H9 (cell line): ENCODE data around the gene TSTD2. TPM values are rescaled to one million over a fixed set of nuclear protein-coding genes. Genes with fewer than 3 reads are reported as not detected.

Source experiments
- DNase-seq: peaks from one replicate; pipeline ENCODE4 v3.0.0-alpha.2; 2017
- H2AFZ ChIP-seq: one replicate; pipeline ENCODE4 v1.6.1; 2013; ENCODE audit warnings: mild to moderate bottlenecking, low read length, control low read depth, moderate library complexity
- H2AK5ac ChIP-seq: 2 replicates; pipeline ENCODE4 v1.6.1; 2013; ENCODE audit warnings: low read length, control low read depth, mixed read lengths; ENCODE audit not compliant: insufficient read length
- H2BK120ac ChIP-seq: one replicate; pipeline ENCODE4 v1.6.1; 2013; ENCODE audit warnings: low read depth, mild to moderate bottlenecking, low read length, control low read depth, inconsistent platforms; ENCODE audit not compliant: poor library complexity, severe bottlenecking
- H2BK12ac ChIP-seq: 2 replicates; pipeline ENCODE4 v1.6.1; 2013; ENCODE audit warnings: low read length, control low read depth, mixed read lengths, low read depth; ENCODE audit not compliant: insufficient read length
- H2BK15ac ChIP-seq: 2 replicates; pipeline ENCODE4 v1.6.1; 2013; ENCODE audit warnings: low read depth, low read length, control low read depth
- H2BK20ac ChIP-seq: one replicate; pipeline ENCODE4 v1.6.1; 2013; ENCODE audit warnings: low read depth, mild to moderate bottlenecking, low read length, control low read depth, inconsistent platforms; ENCODE audit not compliant: poor library complexity, severe bottlenecking
- H2BK5ac ChIP-seq: 2 replicates; pipeline ENCODE4 v1.6.1; 2013; ENCODE audit warnings: low read length, control low read depth, mixed read lengths; ENCODE audit not compliant: insufficient read length
- H3K14ac ChIP-seq: 2 replicates; pipeline ENCODE4 v1.6.1; 2013; ENCODE audit warnings: low read length, control low read depth; ENCODE audit not compliant: insufficient read depth
- H3K18ac ChIP-seq: 2 replicates; pipeline ENCODE4 v1.6.1; 2013; ENCODE audit warnings: low read depth, mild to moderate bottlenecking, mixed read lengths, low read length, control low read depth; ENCODE audit not compliant: insufficient read length
- H3K23ac ChIP-seq: 2 replicates; pipeline ENCODE4 v1.6.1; 2013; ENCODE audit warnings: low read length, control low read depth, mixed read lengths, low read depth; ENCODE audit not compliant: insufficient read length
- H3K23me2 ChIP-seq: 2 replicates; pipeline ENCODE4 v1.6.1; 2013; ENCODE audit warnings: low read depth, mild to moderate bottlenecking, mixed read lengths, low read length, control low read depth; ENCODE audit not compliant: insufficient read length, poor library complexity, severe bottlenecking
- H3K27ac ChIP-seq: 2 replicates; pipeline ENCODE4 v1.5.1; 2013; ENCODE audit warnings: low read length, control low read depth, mixed read lengths, low read depth; ENCODE audit not compliant: insufficient read length
- H3K27me3 ChIP-seq: 2 replicates; pipeline ENCODE4 v1.6.1; 2013; ENCODE audit warnings: low read length, control low read depth, inconsistent platforms; ENCODE audit not compliant: insufficient read depth
- H3K4ac ChIP-seq: 2 replicates; pipeline ENCODE4 v1.6.1; 2013; ENCODE audit warnings: low read depth, mild to moderate bottlenecking, control low read depth, inconsistent platforms, low read length, moderate library complexity
- H3K4me1 ChIP-seq: 2 replicates; pipeline ENCODE4 v1.6.1; 2013; ENCODE audit warnings: low read length, control low read depth, inconsistent platforms; ENCODE audit not compliant: insufficient read depth
- H3K4me2 ChIP-seq: 2 replicates; pipeline ENCODE4 v1.6.1; 2013; ENCODE audit warnings: low read length, control low read depth, mixed read lengths; ENCODE audit not compliant: insufficient read length, insufficient read depth
- H3K56ac ChIP-seq: 2 replicates; pipeline ENCODE4 v1.6.1; 2013; ENCODE audit warnings: low read depth, mild to moderate bottlenecking, mixed read lengths, low read length, control low read depth; ENCODE audit not compliant: insufficient read length
- H3K79me1 ChIP-seq: 2 replicates; pipeline ENCODE4 v1.6.1; 2013; ENCODE audit warnings: low read depth, mild to moderate bottlenecking, moderate library complexity, low read length, control low read depth, inconsistent platforms; ENCODE audit not compliant: insufficient read depth, poor library complexity, severe bottlenecking
- H3K79me2 ChIP-seq: 2 replicates; pipeline ENCODE4 v1.6.1; 2013; ENCODE audit warnings: low read length, control low read depth, inconsistent platforms; ENCODE audit not compliant: insufficient read depth
- H3K9ac ChIP-seq: 2 replicates; pipeline ENCODE4 v1.6.1; 2013; ENCODE audit warnings: low read length, control low read depth, mixed read lengths; ENCODE audit not compliant: insufficient read length; ENCODE audit errors: extremely low read depth
- H3K9me3 ChIP-seq: one replicate; pipeline ENCODE4 v1.6.1; 2013; ENCODE audit warnings: low read depth, low read length, inconsistent platforms; ENCODE audit not compliant: control insufficient read depth
- H3T11ph ChIP-seq: one replicate; pipeline ENCODE4 v1.6.1; 2013; ENCODE audit warnings: mild to moderate bottlenecking, low read length, control low read depth, inconsistent platforms
- H4K20me1 ChIP-seq: one replicate; pipeline ENCODE4 v1.6.1; 2013; ENCODE audit not compliant: control insufficient read depth, insufficient read length, insufficient read depth
- H4K5ac ChIP-seq: 2 replicates; pipeline ENCODE4 v1.6.1; 2013; ENCODE audit warnings: low read depth, mild to moderate bottlenecking, mixed read lengths, low read length, control low read depth; ENCODE audit not compliant: insufficient read length
- H4K8ac ChIP-seq: replicated peaks from 2 replicates; pipeline ENCODE4 v1.6.1; 2013; ENCODE audit warnings: low read length, control low read depth, mixed read lengths, low read depth; ENCODE audit not compliant: insufficient read length
- H4K91ac ChIP-seq: 2 replicates; pipeline ENCODE4 v1.6.1; 2013; ENCODE audit warnings: low read depth, mild to moderate bottlenecking, moderate library complexity, mixed read lengths, low read length, control low read depth; ENCODE audit not compliant: insufficient read length
- H3K27ac Mint-ChIP-seq, 3 experiments: 2 replicates in 2 of 3; 3 replicates in 1 of 3; pipeline ENCODE4 v1.8.0; 2020 to 2021; ENCODE audit warnings: mixed read lengths in 3 of 3, mild to moderate bottlenecking in 1 of 3, moderate library complexity in 1 of 3
- H3K27me3 Mint-ChIP-seq: 2 replicates; pipeline ENCODE4 v1.8.0; 2021; ENCODE audit warnings: low read depth, mild to moderate bottlenecking, moderate library complexity, mixed read lengths
- H3K36me3 Mint-ChIP-seq, 3 experiments: 2 replicates in 2 of 3; 3 replicates in 1 of 3; pipeline ENCODE4 v1.8.0; 2020 to 2021; ENCODE audit warnings: low read depth in 3 of 3, mixed read lengths in 3 of 3; ENCODE audit not compliant: insufficient read depth in 1 of 3
- H3K4me1 Mint-ChIP-seq, 2 experiments: 2 replicates each; pipeline ENCODE4 v1.8.0; 2020; ENCODE audit warnings: mixed read lengths in 2 of 2
- H3K4me3 Mint-ChIP-seq, 2 experiments: 2 replicates in 1 of 2; 3 replicates in 1 of 2; pipeline ENCODE4 v1.8.0; 2020 to 2021; ENCODE audit warnings: mild to moderate bottlenecking in 2 of 2, mixed read lengths in 2 of 2, moderate library complexity in 1 of 2
- H3K9me3 Mint-ChIP-seq, 2 experiments: 2 replicates in 1 of 2; 3 replicates in 1 of 2; pipeline ENCODE4 v1.8.0; 2020; ENCODE audit warnings: mild to moderate bottlenecking in 2 of 2, mixed read lengths in 2 of 2, moderate library complexity in 1 of 2
- CTCF ChIP-seq: fragments of 200-600 bp; sonication (generic); conservative IDR thresholded peaks from 3 replicates; pipeline ENCODE4 v1.8.0; 2021; ENCODE audit warnings: antibody characterized with exemption, mild to moderate bottlenecking
- WGBS: extraction: QIAGEN DNeasy Blood & Tissue Kit; methylation state at CpG from one replicate; pipeline ENCODE4 v1.1.7; 2013; ENCODE audit warnings: missing lambda C conversion rate, low lambda C conversion rate, mixed read lengths; ENCODE audit not compliant: insufficient read length; ENCODE audit errors: extremely low coverage; 5-methylcytosine and 5-hydroxymethylcytosine counted together
- total RNA-seq: library from RNA; stranded (reverse); gene quantifications from 2 replicates; pipeline ENCODE4 v1.2.1, GENCODE V29; 2021

Gene TSTD2
- total RNA-seq, 1 experiment from 2014 or later = 23.5 TPM

- Histone ChIP-seq H3K56ac (no peak overlapping the region), H3K9ac (no peak overlapping the region), H2AK5ac (no peak overlapping the region), H4K5ac (no peak overlapping the region), H2BK12ac (no peak overlapping the region), H4K20me1 (no peaks in the 10 kb centered on the region), H3T11ph (no peak overlapping the region), H3K9me3 (no peaks in the 10 kb centered on the region), H4K91ac (no peak overlapping the region), H2BK5ac (no peak overlapping the region), H3K27ac (no peak overlapping the region), H3K18ac (no peak overlapping the region), H2BK20ac (no peak overlapping the region), H3K23ac (no peak overlapping the region), H3K4me2 (no peak overlapping the region), H3K4ac (no peak overlapping the region), H2BK15ac (no peak overlapping the region), H4K8ac (no peak overlapping the region), H3K79me2 (no peaks in the 10 kb centered on the region), H2BK120ac (no peak overlapping the region), H3K4me1 (no peaks in the 10 kb centered on the region), H3K79me1 (no peaks in the 10 kb centered on the region), H3K14ac (no peak overlapping the region), H3K27me3 (no peaks in the 10 kb centered on the region; the same call in 1 of the 2 replicates), H2AFZ (no peak overlapping the region), H3K23me2 (no peaks in the 10 kb centered on the region)
- no CpG with 5 or more reads among the region's 1 CpG for WGBS
- no peak for TF ChIP-seq CTCF
- H3K27me3 Mint-ChIP-seq = peaks cover 6% of the 10 kb centered on the region
- H3K9me3 Mint-ChIP-seq = no peaks in the 10 kb centered on the region; a peak in 1 of 5 replicates
- no peak overlapping the region for H3K27ac Mint-ChIP-seq
- H3K36me3 Mint-ChIP-seq = no peaks in the 10 kb centered on the region; a peak in 1 of 7 replicates
- no peak overlapping the region for H3K4me3 Mint-ChIP-seq
- DNase-seq = no peak
- no peaks in the 10 kb centered on the region; a peak in 1 of 4 replicates for H3K4me1 Mint-ChIP-seq
These were observed 61.5 kb downstream of the TSTD2 start for GRCh38 chr9:97571664-97572063.
